H9 (cell line): ENCODE measurements around the gene AGPAT2. TPM values are rescaled to one million over a fixed set of nuclear protein-coding genes. Genes with fewer than 3 reads are reported as not detected.

Experiments
- DNase-seq: peaks from one replicate; pipeline ENCODE4 v3.0.0-alpha.2; 2017
- H2AFZ ChIP-seq: one replicate; pipeline ENCODE4 v1.6.1; 2013; ENCODE audit warnings: mild to moderate bottlenecking, low read length, control low read depth, moderate library complexity
- H2AK5ac ChIP-seq: 2 replicates; pipeline ENCODE4 v1.6.1; 2013; ENCODE audit warnings: low read length, control low read depth, mixed read lengths; ENCODE audit not compliant: insufficient read length
- H2BK120ac ChIP-seq: one replicate; pipeline ENCODE4 v1.6.1; 2013; ENCODE audit warnings: low read depth, mild to moderate bottlenecking, low read length, control low read depth, inconsistent platforms; ENCODE audit not compliant: poor library complexity, severe bottlenecking
- H2BK12ac ChIP-seq: 2 replicates; pipeline ENCODE4 v1.6.1; 2013; ENCODE audit warnings: low read length, control low read depth, mixed read lengths, low read depth; ENCODE audit not compliant: insufficient read length
- H2BK15ac ChIP-seq: 2 replicates; pipeline ENCODE4 v1.6.1; 2013; ENCODE audit warnings: low read depth, low read length, control low read depth
- H2BK20ac ChIP-seq: one replicate; pipeline ENCODE4 v1.6.1; 2013; ENCODE audit warnings: low read depth, mild to moderate bottlenecking, low read length, control low read depth, inconsistent platforms; ENCODE audit not compliant: poor library complexity, severe bottlenecking
- H2BK5ac ChIP-seq: 2 replicates; pipeline ENCODE4 v1.6.1; 2013; ENCODE audit warnings: low read length, control low read depth, mixed read lengths; ENCODE audit not compliant: insufficient read length
- H3K14ac ChIP-seq: 2 replicates; pipeline ENCODE4 v1.6.1; 2013; ENCODE audit warnings: low read length, control low read depth; ENCODE audit not compliant: insufficient read depth
- H3K18ac ChIP-seq: 2 replicates; pipeline ENCODE4 v1.6.1; 2013; ENCODE audit warnings: low read depth, mild to moderate bottlenecking, mixed read lengths, low read length, control low read depth; ENCODE audit not compliant: insufficient read length
- H3K23ac ChIP-seq: 2 replicates; pipeline ENCODE4 v1.6.1; 2013; ENCODE audit warnings: low read length, control low read depth, mixed read lengths, low read depth; ENCODE audit not compliant: insufficient read length
- H3K23me2 ChIP-seq: 2 replicates; pipeline ENCODE4 v1.6.1; 2013; ENCODE audit warnings: low read depth, mild to moderate bottlenecking, mixed read lengths, low read length, control low read depth; ENCODE audit not compliant: insufficient read length, poor library complexity, severe bottlenecking
- H3K27ac ChIP-seq: 2 replicates; pipeline ENCODE4 v1.5.1; 2013; ENCODE audit warnings: low read length, control low read depth, mixed read lengths, low read depth; ENCODE audit not compliant: insufficient read length
- H3K27me3 ChIP-seq: 2 replicates; pipeline ENCODE4 v1.6.1; 2013; ENCODE audit warnings: low read length, control low read depth, inconsistent platforms; ENCODE audit not compliant: insufficient read depth
- H3K4ac ChIP-seq: 2 replicates; pipeline ENCODE4 v1.6.1; 2013; ENCODE audit warnings: low read depth, mild to moderate bottlenecking, control low read depth, inconsistent platforms, low read length, moderate library complexity
- H3K4me1 ChIP-seq: 2 replicates; pipeline ENCODE4 v1.6.1; 2013; ENCODE audit warnings: low read length, control low read depth, inconsistent platforms; ENCODE audit not compliant: insufficient read depth
- H3K4me2 ChIP-seq: 2 replicates; pipeline ENCODE4 v1.6.1; 2013; ENCODE audit warnings: low read length, control low read depth, mixed read lengths; ENCODE audit not compliant: insufficient read length, insufficient read depth
- H3K56ac ChIP-seq: 2 replicates; pipeline ENCODE4 v1.6.1; 2013; ENCODE audit warnings: low read depth, mild to moderate bottlenecking, mixed read lengths, low read length, control low read depth; ENCODE audit not compliant: insufficient read length
- H3K79me1 ChIP-seq: 2 replicates; pipeline ENCODE4 v1.6.1; 2013; ENCODE audit warnings: low read depth, mild to moderate bottlenecking, moderate library complexity, low read length, control low read depth, inconsistent platforms; ENCODE audit not compliant: insufficient read depth, poor library complexity, severe bottlenecking
- H3K79me2 ChIP-seq: 2 replicates; pipeline ENCODE4 v1.6.1; 2013; ENCODE audit warnings: low read length, control low read depth, inconsistent platforms; ENCODE audit not compliant: insufficient read depth
- H3K9ac ChIP-seq: 2 replicates; pipeline ENCODE4 v1.6.1; 2013; ENCODE audit warnings: low read length, control low read depth, mixed read lengths; ENCODE audit not compliant: insufficient read length; ENCODE audit errors: extremely low read depth
- H3K9me3 ChIP-seq: one replicate; pipeline ENCODE4 v1.6.1; 2013; ENCODE audit warnings: low read depth, low read length, inconsistent platforms; ENCODE audit not compliant: control insufficient read depth
- H3T11ph ChIP-seq: one replicate; pipeline ENCODE4 v1.6.1; 2013; ENCODE audit warnings: mild to moderate bottlenecking, low read length, control low read depth, inconsistent platforms
- H4K20me1 ChIP-seq: one replicate; pipeline ENCODE4 v1.6.1; 2013; ENCODE audit not compliant: control insufficient read depth, insufficient read length, insufficient read depth
- H4K5ac ChIP-seq: 2 replicates; pipeline ENCODE4 v1.6.1; 2013; ENCODE audit warnings: low read depth, mild to moderate bottlenecking, mixed read lengths, low read length, control low read depth; ENCODE audit not compliant: insufficient read length
- H4K8ac ChIP-seq: replicated peaks from 2 replicates; pipeline ENCODE4 v1.6.1; 2013; ENCODE audit warnings: low read length, control low read depth, mixed read lengths, low read depth; ENCODE audit not compliant: insufficient read length
- H4K91ac ChIP-seq: 2 replicates; pipeline ENCODE4 v1.6.1; 2013; ENCODE audit warnings: low read depth, mild to moderate bottlenecking, moderate library complexity, mixed read lengths, low read length, control low read depth; ENCODE audit not compliant: insufficient read length
- H3K27ac Mint-ChIP-seq, 3 experiments: 2 replicates in 2 of 3; 3 replicates in 1 of 3; pipeline ENCODE4 v1.8.0; 2020 to 2021; ENCODE audit warnings: mixed read lengths in 3 of 3, mild to moderate bottlenecking in 1 of 3, moderate library complexity in 1 of 3
- H3K27me3 Mint-ChIP-seq: 2 replicates; pipeline ENCODE4 v1.8.0; 2021; ENCODE audit warnings: low read depth, mild to moderate bottlenecking, moderate library complexity, mixed read lengths
- H3K36me3 Mint-ChIP-seq, 3 experiments: 2 replicates in 2 of 3; 3 replicates in 1 of 3; pipeline ENCODE4 v1.8.0; 2020 to 2021; ENCODE audit warnings: low read depth in 3 of 3, mixed read lengths in 3 of 3; ENCODE audit not compliant: insufficient read depth in 1 of 3
- H3K4me1 Mint-ChIP-seq, 2 experiments: 2 replicates each; pipeline ENCODE4 v1.8.0; 2020; ENCODE audit warnings: mixed read lengths in 2 of 2
- H3K4me3 Mint-ChIP-seq, 2 experiments: 2 replicates in 1 of 2; 3 replicates in 1 of 2; pipeline ENCODE4 v1.8.0; 2020 to 2021; ENCODE audit warnings: mild to moderate bottlenecking in 2 of 2, mixed read lengths in 2 of 2, moderate library complexity in 1 of 2
- H3K9me3 Mint-ChIP-seq, 2 experiments: 2 replicates in 1 of 2; 3 replicates in 1 of 2; pipeline ENCODE4 v1.8.0; 2020; ENCODE audit warnings: mild to moderate bottlenecking in 2 of 2, mixed read lengths in 2 of 2, moderate library complexity in 1 of 2
- CTCF ChIP-seq: fragments of 200-600 bp; sonication (generic); conservative IDR thresholded peaks from 3 replicates; pipeline ENCODE4 v1.8.0; 2021; ENCODE audit warnings: antibody characterized with exemption, mild to moderate bottlenecking
- WGBS: extraction: QIAGEN DNeasy Blood & Tissue Kit; methylation state at CpG from one replicate; pipeline ENCODE4 v1.1.7; 2013; ENCODE audit warnings: missing lambda C conversion rate, low lambda C conversion rate, mixed read lengths; ENCODE audit not compliant: insufficient read length; ENCODE audit errors: extremely low coverage; 5-methylcytosine and 5-hydroxymethylcytosine counted together
- total RNA-seq: library from RNA; stranded (reverse); gene quantifications from 2 replicates; pipeline ENCODE4 v1.2.1, GENCODE V29; 2021

AGPAT2 gene
- total RNA-seq, 1 experiment from 2014 or later = 29.7 TPM

GRCh38 chr9:136697821-136698526 lies 10.7 kb upstream of the AGPAT2 start:
- Histone ChIP-seq H2BK12ac (no peak overlapping the region), H3K79me1 (no peaks in the 10 kb centered on the region), H3K4me1 (no peaks in the 10 kb centered on the region), H3K56ac (no peak overlapping the region), H3K9me3 (no peaks in the 10 kb centered on the region), H2BK20ac (no peak overlapping the region), H4K8ac (no peak overlapping the region), H4K20me1 (no peaks in the 10 kb centered on the region), H2BK15ac (no peak overlapping the region), H3K27ac (no peak overlapping the region), H3K23ac (no peak overlapping the region), H3K18ac (no peak overlapping the region), H2BK120ac (no peak overlapping the region), H3K4me2 (no peak overlapping the region), H4K91ac (no peak overlapping the region), H3T11ph (no peak overlapping the region), H4K5ac (no peak overlapping the region), H2BK5ac (no peak overlapping the region), H3K9ac (no peak overlapping the region), H2AK5ac (no peak overlapping the region), H3K79me2 (no peaks in the 10 kb centered on the region), H3K23me2 (no peaks in the 10 kb centered on the region), H2AFZ (no peak overlapping the region), H3K27me3 (no peaks in the 10 kb centered on the region), H3K4ac (no peak overlapping the region), H3K14ac (no peak overlapping the region)
- H3K36me3 Mint-ChIP-seq = no peaks in the 10 kb centered on the region
- H3K4me1 Mint-ChIP-seq = peaks cover 7 to 20% of the 10 kb centered on the region in 2 experiments
- WGBS = no CpG with 5 or more reads among the region's 20 CpGs
- no peaks in the 10 kb centered on the region; a peak in 1 of 5 replicates for H3K9me3 Mint-ChIP-seq
- DNase-seq = no peak
- H3K4me3 Mint-ChIP-seq = no peak overlapping the region
- no peak for TF ChIP-seq CTCF
- H3K27ac Mint-ChIP-seq = no peak overlapping the region
- H3K27me3 Mint-ChIP-seq = peaks cover 36% of the 10 kb centered on the region
